Islet of Langerhans (tissue), 1 donor: ENCODE results near the gene SEC23IP.
"Not testable (repeated sequence)": the region's sequence is repeated elsewhere in the genome, so short reads cannot be mapped to it uniquely, and the experiment has no call there.

Experiments used
- FAIRE-seq: peaks from one replicate; lab custom pipeline; 2011; peaks lifted over from hg19 to GRCh38; lab: Jason Lieb, UNC

SEC23IP gene

DNA sequence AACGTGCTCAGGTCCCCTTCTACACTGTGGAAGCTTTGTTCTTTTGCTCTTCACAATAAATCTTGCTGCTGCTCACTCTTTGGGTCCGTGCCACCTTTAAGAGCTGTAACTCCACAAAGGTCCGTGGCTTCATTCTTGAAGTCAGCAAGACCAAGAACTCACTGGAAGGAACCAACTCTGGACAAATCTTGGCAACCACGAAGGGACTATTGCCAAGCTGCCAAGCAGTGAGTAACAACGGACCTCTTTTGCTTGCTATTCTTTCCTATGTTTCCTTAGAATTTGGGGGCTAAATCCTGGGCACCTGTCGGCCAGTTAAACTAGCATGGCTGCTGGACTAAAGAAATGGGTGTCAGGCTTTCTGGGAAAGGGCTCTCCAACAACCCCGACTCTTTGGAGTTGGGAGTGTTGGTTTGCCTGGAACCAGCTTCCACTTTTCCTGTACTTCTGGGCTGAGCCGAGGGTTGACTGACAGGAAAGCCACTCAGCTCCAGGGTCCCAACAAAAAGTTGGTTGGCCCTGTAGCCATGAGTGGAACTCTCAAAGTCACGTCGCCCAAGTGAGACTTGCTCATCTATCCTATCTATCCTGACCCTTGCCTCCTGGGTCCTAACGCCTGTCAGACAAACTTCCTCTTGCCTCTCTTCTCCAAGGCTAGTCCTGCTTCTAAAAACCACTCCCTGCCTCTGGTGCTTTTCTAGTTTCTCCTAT, 8.5 kb upstream of the SEC23IP start:
- FAIRE-seq = not testable (repeated sequence)

DNA sequence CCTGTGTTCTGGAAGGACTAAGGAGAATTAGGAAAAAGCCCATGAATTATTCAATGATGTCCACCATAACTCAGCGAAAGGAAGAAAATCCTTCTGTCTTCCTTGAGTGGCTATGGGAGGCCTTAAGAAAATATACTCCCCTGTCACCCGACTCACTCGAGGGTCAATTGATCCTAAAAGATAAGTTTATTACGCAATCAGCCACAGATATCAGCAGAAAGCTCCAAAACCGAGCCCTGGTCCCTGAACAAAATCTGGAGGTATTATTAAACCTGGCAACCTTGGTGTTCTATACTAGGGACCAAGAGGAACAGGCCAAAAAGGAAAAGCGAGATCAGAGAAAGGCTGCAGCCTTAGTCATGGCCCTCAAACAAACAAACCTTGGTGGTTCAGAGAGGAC, 6.5 kb upstream of the SEC23IP start:
- not testable (repeated sequence) for FAIRE-seq

DNA sequence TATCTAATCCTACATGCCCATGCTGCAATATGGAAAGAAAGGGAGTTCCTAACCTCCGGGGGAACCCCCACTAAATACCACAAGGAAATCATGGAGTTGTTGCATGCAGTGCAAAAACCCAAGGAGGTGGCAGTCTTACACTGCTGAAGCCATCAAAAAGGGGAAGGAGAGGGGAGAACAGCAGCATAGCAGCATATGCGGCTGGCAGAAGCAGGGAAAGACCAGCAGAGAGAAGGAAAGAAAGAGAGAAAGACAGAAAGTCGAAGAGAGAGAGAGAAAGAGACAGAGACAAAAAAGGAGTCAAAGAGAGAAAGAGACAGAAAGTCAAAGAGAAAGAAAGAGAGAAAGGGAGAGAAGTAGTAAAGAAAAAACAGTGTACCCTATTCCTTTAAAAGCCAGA, 3.8 kb upstream of the SEC23IP start:
- FAIRE-seq = not testable (repeated sequence)

DNA sequence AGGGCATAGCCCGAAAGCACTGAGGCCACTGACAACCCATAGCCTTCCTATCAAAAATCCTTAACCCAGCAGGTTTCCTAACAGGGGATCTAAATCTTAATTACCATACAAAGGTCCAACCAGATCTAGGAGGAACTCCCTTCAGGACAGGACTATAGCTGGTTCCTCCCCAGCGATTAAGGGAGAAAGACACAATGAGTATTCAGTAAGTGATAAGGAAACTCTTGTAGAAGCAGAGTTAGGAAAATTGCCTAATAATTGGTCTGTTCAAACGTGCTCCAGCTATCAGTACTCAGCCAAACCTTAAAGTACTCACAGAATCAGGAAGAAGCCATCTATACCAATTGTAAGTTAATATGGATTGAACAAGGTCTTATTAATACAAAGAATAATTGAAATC, 3.3 kb upstream of the SEC23IP start:
- not testable (repeated sequence) for FAIRE-seq

DNA sequence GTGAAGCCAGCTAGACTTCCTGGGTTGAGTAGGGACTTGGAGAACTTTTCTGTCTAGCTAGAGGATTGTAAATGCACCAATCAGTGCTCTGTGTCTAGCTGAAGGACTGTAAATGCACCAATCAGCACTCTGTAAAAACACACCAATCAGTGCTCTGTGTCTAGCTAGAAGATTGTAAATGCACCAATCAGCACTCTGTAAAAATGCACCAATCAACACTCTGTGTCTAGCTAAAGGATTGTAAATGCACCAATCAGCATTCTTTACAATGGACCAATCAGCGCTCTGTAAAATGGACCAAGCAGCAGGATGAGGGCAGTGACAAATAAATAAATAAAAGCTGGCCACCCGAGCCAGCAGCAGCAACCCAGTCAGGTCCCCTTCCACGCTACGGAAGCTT, 2.2 kb upstream of the SEC23IP start:
- not testable (repeated sequence) for FAIRE-seq

DNA sequence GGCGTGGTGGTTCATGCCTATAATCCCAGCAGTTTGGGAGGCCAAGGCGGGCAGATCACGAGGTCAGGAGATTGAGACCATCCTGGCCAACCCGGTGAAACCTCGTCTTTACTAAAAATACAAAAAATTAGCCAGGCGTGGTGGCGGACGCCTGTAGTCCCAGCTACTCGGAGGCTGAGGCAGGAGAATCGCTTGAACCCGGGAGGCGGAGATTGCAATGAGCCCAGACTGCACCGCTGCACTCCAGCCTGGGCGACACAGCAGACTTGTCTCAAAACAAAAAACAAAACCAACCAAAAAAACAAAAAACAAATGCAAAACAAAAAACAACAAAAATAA, 712 bp upstream of the SEC23IP start:
- not testable (repeated sequence) for FAIRE-seq

DNA sequence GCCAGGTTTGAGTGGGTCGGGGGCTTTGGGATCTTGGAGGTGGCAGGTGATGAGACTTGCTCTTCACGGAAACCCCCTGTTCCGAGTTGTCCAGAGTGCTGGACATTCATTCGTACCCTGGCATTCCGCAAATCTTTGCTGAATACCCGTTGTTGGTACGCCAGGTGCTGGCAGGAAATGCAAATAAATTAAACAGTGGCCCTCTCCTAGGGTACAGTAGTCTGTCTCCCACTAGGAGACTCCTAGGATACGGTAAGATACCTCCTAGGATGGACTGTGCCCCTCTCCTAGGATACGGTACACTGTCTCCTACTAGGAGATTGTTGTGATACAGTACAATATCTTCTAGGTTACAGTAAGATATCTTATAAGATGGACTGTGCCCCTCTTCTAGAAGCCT, 544 bp downstream of the SEC23IP start:
- no peak for FAIRE-seq

DNA sequence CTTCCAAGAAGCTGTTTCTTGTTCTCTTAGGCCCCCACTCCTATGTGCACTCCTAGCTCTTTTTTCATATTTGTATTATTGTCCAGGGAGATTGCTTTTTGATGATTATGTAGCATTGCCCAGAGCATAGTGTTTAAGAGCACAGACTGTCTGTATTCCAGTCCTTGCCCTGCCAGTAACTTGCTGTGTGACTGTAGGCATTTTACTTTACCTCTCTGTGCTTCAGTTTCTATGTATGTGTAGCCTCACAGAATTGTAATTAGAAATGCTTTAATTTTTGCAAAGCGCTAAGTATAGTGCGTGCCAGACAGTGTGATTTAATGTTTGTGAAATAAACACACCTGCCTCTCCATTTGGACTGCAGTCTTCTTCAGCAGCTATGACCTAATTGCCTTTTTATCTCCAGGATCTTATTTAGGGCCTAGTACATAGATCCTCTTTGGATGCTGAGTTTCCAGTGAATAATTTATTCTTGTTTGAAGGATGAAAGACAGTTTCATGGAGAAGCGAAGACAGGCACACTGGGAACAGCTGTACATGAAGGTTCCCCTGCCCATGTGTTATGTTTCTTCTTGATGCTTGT, 1.4 kb downstream of the SEC23IP start:
- no peak for FAIRE-seq

DNA sequence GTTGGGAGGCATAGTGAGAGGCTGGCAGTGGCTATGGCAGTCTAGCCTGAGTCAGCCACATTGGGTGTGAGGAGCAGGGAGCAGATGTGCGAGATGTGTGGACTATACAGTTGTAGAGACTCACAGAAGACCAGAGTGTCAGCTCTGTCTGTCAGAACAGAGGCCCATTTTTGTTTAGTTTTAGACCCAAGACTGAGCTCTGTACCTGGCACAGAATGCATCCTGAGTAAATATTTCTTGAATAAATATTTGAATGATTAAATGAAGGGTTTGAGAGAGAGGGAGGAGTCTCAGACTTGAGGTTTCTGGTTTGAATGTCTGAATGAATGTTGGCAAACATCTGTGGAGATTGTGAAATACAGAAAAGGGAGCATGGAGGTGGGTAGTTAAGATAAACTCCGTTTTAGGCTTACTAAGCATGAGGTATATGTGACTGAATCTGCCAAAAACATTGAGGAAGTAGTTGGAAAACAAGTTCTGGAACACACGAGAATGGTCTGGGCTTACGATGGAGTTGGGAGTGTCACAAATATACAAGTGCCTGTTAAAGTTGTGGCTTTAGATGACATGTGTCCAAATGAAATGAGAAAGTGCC, 3.6 kb downstream of the SEC23IP start:
- no peak for FAIRE-seq

DNA sequence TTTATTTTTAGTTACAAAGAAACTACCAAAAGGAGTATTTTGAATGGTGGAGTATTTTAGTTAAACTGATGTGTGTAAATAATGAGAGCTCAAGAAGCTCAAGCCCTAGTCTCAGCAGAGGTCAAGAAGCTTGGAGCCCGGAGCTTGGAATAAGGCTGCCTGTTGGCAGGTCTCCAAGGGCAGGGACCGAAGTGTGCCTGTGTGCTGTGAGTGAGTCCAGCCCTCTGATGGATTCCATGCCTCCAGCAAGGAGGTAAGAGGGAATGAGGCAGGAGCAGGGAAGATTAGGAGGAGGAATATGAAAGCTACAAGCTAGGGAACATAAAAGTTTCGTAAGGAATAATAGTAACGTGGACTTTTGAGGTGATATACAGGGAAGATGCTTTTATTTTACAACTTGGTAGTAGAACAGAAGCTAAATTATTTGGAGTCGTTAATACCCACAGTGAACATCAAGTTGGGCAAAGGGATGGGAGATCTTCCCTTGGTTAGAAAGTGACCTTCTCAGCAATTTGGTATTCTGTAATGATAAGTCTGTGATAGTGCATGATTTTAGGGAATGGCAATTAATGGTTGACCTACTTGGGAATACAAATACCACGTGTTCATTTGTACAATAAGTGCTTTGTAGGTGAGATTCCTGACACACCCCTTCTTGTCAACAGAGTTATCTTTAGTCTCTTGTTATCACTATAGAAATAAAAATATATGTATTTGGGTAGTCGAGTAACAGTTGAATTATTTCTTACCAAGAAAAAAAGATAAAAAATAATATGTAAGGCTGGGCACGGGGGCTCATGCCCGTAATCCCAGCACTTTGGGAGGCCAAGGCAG, 4.6 kb downstream of the SEC23IP start:
- no peak for FAIRE-seq

DNA sequence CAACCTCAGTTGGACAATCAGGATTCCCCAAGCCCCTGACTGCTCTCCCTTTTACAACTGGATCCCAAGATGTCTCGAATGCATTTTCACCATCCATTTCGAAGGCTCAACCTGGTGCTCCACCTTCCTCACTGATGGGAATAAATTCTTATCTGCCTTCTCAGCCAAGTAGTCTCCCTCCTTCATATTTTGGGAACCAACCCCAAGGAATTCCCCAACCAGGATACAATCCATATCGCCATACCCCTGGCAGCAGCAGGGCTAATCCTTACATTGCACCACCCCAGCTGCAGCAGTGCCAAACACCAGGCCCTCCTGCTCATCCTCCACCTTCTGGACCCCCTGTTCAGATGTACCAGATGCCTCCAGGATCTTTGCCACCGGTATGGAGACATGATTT, 6.0 kb downstream of the SEC23IP start:
- no peak for FAIRE-seq

DNA sequence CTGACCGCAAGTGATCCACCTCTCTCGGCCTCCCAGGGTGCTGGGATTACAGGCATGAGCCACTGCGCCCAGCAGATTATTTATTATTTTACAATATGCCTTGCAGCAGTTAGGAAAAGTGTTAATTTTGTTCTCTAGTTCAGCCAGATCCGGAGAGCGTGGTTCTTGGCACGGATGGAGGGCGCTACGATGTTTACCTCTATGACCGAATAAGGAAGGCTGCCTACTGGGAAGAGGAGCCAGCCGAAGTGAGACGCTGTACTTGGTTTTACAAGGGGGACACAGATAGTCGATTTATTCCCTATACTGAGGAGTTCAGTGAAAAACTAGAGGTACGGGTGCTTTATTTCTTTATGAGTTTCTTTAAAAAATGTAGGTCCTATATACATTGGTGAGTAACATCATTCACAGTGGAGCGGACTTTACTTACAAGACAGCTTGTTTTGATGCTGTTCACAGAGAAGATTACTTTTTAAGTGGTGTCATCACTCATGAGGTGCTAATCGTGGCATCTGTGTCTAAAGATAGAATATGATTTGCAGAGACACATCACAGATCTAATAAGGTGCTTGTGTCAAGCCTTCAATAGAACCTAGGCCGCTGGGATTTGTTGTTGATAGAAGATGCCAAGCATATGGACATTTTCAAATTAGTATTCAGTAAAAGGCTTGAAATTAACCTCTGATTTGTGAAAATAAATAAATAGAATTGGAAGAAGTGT, 11.6 kb downstream of the SEC23IP start:
- FAIRE-seq = no peak

DNA sequence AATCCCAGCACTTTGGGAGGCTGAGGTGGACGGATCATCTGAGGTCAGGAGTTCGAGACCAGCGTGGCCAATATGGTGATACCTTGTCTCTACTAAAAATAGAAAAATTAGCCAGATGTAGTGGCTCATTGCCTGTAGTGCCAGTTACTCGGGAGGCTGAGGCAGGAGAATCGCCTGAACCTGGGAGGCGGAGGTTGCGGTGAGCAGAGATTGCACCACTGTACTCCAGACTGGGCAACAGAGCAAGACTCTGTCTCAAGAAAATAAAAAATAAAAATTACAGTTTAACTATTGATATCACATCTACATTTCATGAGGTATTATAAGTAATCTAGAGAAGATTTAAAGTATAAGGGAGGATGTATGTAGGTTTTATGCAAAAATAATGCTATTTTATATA, 15.2 kb downstream of the SEC23IP start:
- not testable (repeated sequence) for FAIRE-seq

DNA sequence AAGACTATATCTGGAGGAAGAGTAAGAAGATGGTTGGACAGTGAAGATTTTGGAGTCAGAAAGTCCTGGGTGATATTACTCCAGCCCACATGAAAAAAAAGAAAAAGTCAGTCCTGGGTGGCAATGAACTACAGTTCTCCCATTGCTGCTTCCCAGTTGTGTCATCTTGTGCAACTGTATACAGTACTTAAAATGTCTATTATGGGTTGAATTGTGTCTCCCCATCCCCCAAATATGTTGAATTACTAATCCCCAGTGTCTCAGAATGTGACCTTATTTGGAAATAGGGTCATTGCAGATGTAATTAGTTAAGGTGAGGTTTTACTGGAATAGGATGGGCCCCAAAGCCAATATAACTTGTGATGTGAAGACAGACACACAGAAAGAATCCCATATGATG, 15.6 kb downstream of the SEC23IP start:
- no peak for FAIRE-seq

DNA sequence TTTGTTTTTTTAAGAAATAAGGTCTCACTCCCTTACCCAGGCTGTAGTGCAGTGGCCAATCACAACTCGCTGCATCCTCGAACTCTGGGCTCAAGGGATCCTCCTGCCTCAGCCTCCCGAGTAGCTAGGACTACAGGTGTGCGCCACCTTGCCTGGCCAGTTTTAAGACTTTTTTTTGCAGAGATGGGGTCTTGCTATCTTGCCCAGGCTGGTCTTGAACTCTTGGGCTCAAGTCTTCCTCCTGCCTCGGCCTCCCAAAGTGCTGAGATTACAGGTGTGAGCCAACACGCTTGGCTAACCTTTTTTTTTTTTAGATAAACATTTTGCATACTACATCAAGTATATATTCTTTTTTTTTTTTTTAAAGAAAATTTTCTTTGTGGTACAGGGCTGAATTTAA, 18.2 kb downstream of the SEC23IP start:
- FAIRE-seq = no peak

DNA sequence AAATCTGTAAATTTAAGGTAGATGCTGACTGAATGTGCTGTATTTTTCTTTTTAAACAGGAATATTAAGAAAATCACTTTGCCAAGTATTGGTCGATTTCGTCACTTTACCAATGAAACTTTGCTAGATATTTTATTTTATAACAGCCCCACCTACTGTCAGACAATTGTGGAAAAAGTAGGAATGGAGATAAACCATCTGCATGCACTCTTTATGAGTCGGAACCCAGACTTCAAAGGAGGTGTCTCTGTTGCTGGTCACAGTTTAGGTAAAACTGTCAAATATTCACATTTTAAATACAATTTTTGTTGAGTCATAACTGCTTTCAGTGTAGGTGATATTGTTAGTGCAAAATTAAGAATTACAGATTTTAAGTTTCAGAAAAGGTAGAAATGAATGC, 25.2 kb downstream of the SEC23IP start:
- peak; percentile 30 for FAIRE-seq

DNA sequence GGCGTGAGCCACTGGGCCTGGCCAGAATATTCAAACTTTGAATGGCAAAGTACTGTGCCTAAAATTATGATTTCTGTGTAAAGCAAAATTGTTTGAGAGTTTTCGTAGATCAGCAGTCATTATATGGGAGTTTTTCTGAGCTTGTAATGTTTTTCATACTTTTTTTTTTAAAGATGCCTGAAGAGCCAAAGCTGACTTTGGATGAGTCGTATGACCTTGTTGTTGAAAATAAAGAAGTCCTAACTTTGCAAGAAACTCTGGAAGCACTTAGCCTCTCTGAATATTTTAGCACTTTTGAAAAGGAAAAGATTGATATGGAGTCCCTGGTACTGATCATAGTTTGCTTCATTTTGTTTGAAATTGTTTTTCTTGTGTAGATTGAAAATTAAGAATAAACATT, 26.7 kb downstream of the SEC23IP start:
- FAIRE-seq = no peak

DNA sequence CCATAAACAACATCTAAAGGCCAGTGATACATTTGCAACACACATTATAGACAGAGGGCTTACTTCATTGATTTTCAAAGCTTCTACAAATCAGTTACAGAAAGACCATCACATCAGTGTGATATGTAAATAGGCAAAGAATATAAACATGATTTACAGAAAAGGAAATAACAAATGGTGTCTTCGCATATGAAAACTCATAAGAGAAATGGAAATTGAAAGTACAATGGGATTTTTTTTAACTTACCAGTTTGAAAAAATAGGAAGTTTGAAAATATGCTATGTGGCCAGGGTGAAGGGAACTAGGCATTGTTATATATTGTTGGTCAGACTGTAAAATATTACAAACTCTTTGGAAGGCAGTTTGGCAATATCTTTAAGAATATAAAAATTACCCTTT, 27.3 kb downstream of the SEC23IP start:
- no peak for FAIRE-seq

DNA sequence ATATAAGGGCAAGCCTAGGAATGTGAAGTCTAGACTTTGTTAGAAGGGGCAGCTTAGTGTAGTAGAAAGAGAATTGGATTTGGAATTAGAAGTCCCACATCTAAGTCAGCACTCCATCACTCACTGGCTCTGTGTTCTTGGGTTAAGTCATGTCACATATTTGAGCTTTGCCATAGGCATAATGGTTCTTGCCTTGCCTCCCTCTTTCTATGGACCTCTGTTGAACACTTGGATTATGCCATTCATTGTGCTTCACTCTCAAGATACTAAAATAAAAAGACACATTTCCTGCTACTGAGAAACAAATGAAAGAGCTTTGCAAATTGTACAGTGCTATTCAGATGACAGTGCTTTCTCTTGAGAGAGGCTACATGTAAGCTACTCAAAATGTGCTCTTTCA, 35.9 kb downstream of the SEC23IP start:
- no peak for FAIRE-seq

DNA sequence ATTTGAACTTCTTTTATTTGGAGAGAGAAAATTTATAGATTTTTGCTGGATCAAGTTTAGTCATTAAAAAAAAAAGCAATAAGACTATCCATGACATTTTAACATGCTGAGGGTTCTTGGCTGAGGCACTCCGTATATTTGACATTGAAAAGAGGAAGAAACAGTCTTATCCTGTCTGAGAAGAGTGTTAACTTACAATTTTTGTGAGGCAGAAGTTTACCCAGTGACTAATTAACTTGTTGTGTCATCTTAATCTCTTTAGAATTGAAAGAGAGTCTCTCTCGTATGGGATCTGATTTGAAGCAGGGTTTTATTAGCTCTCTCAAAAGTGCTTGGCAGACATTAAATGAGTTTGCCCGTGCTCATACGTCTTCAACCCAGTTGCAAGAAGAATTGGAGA, 39.3 kb downstream of the SEC23IP start:
- no peak for FAIRE-seq

DNA sequence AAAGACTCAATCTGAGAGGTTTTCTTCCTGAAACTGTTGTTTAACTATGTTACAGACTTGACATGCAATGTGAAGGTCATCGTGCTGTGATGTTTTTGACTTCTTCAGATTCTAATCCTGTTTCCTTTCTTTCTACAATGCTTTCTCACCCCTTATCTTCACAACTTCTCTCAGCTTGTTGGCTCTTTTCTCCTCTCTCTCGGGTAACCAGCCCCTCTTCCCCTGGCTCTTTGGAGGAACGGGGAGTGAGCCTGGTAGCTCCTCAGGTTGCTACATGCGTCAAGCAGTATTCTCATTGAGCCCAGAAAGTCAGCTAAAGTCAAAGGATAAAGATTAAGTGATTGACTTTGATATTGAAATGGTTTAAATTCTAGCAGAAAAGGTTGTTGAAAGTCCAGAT, 40.1 kb downstream of the SEC23IP start:
- FAIRE-seq = no peak

DNA sequence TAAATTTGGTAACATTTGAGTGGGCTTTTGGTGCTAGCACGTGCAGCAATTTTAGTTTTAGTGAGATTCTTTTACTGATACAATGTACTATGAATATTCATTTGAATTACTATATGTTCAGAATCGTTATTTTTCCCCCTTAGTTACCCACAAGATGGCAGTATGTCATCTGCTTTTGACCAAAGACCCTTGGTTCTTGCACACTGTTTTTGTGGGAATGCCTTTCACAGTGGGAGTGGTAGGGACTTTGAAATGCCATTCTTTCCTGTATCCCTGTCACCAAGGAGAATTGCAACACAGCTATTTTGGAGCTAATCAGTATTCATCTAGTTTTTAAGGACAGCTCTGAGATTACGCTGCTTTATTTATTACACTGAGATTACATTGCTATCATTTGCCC, 40.6 kb downstream of the SEC23IP start:
- no peak for FAIRE-seq

DNA sequence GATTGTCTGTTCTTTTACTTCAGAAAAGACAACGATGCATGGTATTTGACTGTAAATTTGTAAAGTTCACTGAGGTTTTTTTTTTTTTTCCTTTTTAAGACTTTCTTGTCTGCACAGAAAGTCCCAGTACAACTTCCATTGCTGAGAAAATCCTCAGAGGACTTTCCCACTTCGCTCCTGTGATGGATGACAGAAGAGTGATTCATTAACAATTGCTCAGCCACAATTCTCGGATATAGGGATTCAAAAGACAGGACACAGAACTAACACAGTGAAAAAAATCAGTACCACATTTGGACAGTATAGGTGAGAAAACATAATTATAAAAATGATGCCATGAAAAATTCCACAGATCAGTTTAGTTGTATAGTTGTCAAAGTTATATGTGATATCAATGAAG, 48.0 kb downstream of the SEC23IP start:
- FAIRE-seq = no peak
